Endometrial microvascular endothelial cells (primary cell): Measurements from ENCODE around the gene MYO16. TPM values are rescaled to one million over a fixed set of nuclear protein-coding genes. Genes with fewer than 3 reads are reported as not detected.

Experiments used
- in situ Hi-C: cut with HindIII; loops from 2 replicates; pipeline ENCODE4 v1.10.0; 2017; ENCODE audit warnings: low sequenced_read_pairs, low pct_unique_long_range_greater_than_20kb; ENCODE audit errors: inconsistent ontology term
- total RNA-seq: library from RNA; depleted of rRNA; stranded (reverse); fragments of >200 nt; gene quantifications from one replicate; pipeline ENCODE4 v1.2.3, GENCODE V29; 2015; ENCODE audit errors: inconsistent ontology term

Gene MYO16
- total RNA-seq, 1 donor from 2014 or later: not detected

DNA sequence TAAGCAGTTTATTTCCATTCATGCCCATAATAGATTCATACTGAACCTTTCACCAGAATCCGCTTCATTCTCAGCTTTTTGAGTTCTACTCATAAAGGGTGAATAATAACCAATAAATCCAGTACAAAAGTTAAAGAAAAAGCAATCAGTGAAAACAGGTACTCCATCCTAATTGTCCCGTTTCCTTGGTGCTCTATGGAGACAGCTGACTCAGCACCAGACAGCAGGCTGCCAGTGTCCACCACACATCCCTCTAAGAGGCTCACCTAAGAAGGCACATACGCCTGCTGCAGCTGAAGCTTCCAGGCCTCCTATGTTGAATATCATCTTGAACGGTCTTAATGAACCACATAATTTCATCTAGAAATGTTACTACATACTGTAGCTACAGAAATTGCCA, 27.3 kb downstream of the MYO16 start:
- in situ Hi-C loops: no loop called here

DNA sequence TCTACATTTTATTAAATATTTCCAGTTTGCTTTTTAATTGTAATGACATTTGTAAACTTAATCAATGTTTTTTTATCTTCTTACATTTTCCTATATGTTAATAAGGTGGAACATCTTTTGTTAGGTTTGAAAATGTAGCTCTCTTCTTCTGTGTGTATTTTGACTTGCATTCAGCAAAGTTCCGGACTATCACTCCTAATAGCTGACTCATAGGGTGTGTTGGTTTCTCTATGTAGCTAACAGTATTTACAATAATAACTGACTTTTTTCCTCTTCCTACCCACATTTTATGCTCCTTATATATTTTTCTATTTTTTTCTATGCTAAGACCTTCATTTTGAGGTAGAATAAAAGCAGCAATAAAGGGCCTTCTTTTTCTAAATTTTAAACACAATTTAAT, 28.1 kb downstream of the MYO16 start:
- in situ Hi-C loops: no loop called here

DNA sequence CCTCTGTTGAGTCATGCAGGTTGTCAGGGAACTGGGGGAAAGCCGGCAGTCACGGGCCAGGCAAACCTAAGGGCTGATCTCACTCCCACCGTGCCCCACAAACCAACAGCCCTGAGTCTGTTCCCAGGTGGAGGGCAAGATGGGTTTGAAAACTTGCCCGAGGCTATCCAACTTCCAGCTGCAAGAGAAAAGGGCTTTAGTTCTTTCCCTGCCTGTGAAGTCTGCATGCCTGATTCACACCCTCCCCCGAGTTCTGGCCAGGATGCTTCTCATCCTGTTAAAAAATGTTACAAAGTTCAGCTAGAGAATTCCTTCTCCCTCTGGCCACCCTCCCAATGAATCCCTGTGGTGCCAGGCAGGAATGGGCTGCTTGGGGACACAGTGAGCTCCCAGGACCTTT, 33.1 kb downstream of the MYO16 start:
- in situ Hi-C loops: no loop called here

DNA sequence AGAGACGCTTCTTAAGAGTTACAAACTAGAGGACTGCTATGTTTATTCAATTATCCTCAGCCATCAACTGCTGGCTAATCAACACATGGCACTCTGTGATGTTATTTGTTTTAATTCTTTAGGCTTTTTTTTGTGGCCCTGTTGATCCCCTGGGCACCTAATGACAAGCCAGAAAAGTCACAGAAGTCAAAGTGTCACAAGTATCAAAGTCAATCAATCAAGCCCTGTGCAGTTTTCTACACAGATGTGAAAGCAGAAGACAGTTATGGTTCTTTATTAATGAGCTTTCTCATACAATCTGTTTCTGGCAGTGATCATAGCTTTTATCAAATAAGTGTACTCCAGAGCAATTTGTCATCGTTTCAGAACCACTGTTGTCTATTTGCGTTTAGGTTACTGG, 34.3 kb downstream of the MYO16 start:
- in situ Hi-C loops: no loop called here

DNA sequence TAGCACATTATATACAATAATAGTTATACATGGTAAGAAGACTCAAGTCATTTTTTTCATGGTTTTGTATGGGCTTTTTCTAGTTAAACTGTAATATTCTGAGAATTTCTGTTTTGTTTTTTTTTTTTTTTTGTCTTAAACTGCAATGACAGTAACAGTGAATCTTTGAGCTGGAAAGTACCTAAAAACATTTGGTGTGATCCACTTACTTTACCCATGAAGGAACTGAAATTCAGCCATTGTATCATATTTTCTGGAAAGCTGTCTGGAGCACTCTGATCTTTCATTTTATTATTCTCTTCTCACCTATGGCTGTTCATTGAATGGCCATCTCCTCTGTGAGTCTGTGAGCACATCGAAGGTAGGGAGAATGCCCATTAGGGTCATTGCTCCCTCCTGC, 37.8 kb downstream of the MYO16 start:
- in situ Hi-C loops: no loop called here

DNA sequence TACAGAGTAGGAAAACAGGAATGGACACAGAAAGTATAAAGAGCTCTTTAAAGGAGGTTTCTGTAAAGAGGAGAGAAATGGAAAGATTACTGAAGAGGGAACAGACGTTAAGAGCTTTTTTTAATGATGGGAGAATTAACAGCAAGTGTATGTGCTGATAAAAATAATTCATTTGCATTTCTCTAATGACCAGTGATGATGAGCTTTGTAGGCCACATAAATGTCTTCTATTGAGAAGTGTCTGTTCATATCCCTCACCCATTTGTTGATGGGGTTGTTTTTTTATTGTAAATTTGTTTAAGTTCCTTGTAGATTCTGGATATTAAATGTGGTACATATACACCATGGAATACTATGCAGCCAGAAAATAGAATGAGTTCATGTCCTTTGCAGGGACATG, 40.0 kb downstream of the MYO16 start:
- in situ Hi-C loops: no loop called here

DNA sequence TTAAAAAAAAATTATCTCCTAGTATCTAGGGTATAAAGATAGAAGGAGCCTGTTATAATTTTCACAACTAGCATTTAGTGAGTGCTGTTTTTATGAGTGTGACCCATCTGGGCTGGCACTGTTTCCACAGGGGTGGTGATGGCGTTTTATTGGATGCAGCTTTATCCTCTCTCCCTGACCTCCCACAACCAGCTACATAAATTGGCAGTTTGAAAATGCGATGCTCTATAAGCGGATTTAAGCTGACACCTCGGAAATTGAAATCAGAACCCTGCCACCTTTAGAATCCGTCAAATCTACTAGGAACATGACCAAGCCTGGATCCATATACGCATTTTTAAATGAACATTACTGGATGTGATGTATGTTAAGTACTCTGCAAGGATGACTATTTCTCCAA, 44.9 kb downstream of the MYO16 start:
- in situ Hi-C loops: no loop called here

DNA sequence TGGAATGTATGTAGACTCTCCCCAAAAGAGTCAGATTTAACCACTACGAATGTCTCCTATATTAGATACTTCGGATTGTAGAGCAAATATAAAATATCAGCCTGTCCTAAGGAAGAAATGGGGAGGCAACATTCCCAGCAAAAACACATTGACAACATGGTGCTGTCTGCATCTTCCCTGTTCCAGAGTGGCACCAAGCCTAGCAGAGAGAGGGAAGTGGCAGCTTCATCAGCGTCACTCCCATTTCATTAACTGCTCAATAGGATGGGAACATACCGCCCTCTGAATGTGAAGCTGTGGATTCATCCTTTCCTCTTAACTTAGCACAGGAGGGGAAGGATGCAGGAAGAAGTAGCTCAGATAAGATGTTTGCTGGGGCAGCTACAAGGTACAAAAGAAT, 45.4 kb downstream of the MYO16 start:
- in situ Hi-C loops: no loop called here

DNA sequence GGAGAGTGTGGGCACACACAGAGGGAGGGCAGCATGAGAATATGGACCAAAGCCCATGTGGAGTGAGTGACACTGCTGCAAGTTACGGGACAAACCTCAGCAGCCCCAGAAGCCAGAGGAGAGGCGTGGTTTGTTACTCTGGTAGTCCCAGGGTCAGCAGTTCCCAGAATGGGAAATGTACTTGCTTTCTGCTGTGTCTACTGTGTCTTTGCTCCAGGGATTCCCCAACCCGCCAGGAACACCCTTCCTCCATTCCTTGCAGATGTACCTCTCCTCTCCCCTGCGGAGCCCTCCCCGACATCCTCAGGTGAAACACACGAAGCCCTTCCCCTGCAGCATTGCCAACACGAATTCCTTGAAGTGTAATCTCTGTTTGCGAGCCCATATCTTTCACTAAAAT, 47.2 kb downstream of the MYO16 start:
- in situ Hi-C loops: no loop called here

DNA sequence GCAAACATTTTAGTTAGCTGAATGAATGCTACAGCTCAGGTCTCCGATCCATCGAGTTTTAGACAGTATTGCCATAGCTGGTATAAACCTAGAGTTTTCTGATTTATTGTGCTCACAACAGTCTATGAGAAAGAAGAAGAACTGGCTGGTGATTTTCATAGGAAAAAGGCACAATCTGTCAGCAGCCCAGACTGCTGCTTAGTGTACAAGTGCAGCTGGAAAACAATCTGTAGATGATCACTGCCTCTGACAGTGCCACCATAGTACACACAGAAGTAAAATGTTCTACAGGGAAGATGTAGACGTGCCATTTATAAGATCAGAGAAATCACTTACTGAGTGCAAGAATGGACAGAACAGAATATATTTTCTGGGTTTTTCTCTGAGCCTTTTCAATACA, 48.4 kb downstream of the MYO16 start:
- in situ Hi-C loops: no loop called here

DNA sequence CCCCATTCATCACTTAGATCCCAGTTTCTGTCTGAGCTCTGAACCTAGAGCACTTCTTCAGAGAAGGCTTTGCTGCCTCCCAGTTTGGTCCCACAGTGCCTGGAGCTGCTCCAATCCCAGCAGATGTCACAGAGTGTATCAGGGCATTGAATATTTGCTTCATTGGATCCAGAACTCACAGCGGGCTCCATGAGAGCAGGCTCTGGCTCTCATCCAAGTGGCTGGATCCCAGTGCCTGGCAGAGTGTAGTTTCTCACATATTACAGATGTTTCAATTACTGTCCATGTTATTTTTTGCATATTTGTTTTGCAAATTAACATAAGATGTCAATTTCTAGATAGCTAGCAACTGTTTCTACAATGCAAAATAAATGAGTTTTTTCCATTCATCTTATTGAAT, 50.6 kb downstream of the MYO16 start:
- in situ Hi-C loops: no loop called here

DNA sequence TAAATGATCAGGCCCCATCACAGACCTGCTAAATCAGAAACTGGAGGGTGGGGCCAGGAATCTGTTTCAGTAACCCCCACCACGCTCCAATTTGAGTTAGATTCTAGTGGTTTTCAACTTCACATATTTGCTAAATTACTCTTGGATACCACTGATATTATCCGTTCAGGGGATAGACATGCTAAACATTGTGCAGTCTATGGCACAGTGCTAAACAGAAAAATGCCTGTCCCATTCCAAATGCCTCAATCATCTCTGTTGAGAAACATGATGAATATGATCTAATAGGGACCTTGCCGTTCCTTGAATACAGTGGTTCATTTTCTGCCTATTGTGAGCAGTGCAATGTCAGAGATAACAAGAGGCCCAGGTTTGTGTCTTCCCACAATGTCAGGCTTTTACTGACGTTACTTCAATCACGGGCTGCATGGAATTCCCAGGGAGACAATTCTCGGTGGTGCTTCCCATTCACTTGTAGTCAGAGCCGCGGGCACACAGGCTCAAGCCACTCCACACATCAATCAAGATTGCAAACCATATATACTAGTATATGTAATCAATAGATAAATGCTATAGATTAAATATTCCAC, 52.7 kb downstream of the MYO16 start:
- in situ Hi-C loops: no loop called here

DNA sequence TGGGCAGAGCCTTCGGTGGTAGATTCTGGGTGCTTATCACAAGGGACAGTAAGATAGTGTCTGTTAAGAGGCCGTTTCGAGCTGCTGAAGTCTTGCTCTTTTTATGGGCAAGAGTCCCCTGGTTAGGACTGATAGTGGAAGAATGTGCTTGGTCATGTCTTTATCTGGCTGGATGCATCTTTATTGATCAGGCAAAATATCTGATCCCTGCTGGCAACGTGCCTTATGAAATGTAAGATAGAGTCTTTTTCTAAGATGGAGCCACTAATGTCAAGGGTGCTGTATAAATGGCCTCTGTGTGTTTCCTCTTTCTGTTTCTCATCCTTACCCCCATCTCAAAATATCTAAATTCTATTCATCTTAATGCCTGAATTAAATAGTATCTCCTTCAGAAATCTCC, 53.3 kb downstream of the MYO16 start:
- in situ Hi-C loops: no loop called here

DNA sequence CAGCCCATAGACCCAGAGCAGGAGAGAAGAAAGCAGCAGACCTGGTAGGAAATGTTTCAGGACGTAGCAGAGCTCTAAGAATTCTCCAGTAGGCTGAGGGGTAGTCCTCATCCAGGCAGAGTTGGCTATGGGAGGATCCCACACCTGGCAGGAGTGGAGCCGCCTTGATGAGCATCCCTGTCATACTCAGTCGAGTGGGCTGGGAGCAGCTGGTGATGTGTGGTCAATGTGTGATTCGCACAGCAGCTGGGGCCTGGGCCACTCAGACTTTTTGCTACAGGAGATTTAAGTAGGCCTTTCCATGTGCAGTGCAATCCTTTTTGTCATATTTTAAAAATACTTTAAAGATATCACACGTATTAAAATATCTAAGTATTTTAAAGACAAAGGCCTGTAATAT, 56.6 kb downstream of the MYO16 start:
- in situ Hi-C loops: no loop called here

DNA sequence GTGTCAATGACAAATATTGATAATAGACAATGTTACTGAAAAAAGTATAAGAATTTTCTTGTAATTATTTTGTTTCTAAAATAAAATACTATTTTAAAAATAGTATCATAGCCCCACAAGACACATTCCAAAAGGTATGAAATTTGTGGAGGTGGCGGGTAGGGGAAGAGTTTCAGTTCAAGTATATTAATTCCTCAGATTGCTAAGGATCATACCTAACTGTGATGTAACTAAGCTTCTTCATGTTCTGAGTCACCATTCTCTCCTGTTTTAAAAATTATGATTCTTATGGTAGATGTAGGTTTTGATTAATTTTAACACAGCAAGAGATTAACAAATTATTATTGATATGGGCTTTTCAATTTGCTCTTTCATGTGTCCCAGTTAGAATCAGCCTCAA, 61.3 kb downstream of the MYO16 start:
- in situ Hi-C loops: no loop called here

DNA sequence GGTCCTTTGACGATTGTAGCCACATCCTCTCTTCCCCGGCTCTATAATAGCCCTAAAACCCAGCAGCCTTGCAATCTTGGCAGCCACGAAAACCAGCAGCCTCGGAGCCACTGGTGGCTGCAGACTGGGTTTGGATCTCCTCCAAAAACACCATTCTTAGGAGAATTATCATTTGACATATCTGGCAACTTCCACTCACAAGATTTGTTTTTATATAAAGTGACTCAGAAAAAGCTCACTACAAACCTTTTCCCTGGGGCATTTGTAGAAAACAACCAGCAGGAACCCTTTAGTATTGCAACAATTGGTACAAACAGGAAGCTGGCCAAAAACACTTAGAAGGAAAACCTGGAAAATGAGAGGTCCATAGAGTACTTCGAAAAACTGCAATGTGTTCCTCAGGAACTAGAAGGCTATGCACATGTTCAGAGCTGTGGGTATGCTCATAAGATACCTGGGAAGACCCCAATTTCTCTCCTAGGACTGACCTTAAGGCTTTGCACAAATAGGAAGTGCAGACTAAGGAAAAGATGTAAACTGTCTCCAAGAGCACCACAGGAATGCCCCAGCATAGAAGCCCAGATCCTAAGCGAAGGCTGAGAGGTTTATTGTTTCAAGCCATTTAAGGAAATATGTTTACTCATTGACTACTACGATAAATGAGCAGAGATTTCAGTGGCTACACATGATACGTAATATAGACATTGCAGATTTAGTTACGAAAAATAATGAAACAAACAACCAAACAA, 71.2 kb downstream of the MYO16 start:
- in situ Hi-C loops: no loop called here

DNA sequence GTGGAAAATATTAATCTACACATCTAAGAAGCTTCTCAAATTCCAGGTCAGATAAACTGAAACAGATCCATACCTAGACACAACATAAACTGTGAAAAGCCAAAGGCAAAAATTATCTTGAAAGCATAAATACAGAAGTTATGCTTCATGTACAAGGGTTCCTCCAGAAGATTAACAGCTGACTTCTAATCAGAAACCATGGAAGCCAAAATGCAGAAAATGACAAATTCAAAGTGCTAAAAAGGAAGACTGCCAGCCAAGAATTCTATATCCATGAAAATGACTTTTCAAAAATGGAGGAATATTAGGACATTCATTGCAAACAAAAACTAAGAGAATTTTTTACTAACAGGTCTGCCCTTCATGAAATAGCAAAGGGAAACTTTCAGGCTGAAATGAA, 72.8 kb downstream of the MYO16 start:
- in situ Hi-C loops: no loop called here

DNA sequence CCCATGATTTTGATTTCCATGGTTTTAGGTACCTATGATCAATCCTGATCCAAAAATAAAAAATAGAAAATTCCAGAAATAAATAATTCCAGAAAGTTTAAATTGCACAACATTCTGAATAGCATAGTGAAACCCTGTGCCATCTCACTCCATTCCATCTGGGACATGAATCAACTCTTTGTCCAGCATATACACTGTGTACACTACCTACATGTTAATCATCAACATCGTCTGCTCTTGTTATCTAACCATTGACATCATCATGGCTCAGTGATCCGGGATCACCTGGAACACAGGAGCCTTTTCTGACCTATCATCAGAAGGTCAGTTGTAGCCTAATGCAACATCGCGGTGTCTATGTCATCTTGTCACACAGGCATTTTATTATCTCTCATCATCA, 75.6 kb downstream of the MYO16 start:
- in situ Hi-C loops: no loop called here

DNA sequence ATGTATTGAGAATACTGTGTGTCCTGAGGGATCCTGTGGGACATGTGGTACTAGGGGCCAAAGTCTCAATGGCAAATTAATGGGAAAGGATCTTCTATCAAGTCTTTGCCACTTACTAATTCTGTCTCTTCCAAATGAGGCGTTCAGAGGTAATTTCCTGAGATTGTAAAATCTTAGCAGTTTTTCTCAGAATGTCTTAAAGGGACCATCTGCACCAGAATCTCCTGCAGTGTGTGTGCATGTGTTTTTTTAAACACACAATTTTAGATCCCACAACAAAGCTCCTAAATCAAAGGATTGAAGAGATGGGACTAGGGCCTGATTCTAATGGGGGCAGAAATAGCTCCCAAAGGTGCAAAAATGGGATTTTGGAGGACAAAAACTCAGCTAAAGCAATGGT, 78.2 kb downstream of the MYO16 start:
- in situ Hi-C loops: no loop called here

DNA sequence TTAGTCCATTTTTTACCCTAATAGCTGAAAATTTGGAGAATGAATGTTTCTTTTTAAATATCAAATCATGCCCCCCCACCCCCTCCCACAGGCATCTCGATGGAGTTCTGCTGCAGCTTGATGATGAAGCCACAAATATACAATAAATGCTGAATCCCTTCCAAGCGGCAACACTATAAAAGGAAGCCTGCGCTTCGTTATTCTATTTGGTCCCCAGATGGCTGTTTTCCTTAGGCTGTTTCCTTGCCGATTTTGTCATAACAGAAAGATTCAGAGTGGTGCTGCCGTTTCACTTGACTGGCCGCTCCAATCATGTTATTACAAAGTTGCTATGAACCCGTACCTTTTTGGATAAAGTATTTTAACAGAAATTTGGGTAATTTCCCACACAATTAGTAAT, 79.5 kb downstream of the MYO16 start:
- in situ Hi-C loops: no loop called here

DNA sequence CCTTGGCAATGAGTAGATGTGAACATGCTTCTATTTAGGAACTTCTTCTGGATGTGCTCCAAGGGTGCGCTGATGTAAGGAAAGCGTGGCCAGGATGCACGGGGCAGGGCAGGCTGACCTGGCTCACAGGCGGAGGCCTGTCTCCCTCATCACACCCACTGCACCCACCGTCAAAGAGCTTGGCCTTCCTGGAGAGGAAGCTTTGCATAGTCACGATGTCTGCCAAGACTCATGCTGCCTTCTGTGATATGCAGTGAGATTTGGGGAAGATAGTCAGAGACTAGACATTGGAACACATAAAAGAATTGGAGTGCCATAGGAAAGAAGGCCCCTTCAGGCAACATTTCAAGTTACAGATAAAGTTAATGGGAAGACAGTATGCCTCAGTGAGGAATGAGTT, 82.0 kb downstream of the MYO16 start:
- in situ Hi-C loops: no loop called here
